ENCODE results near the gene MAP3K20. TPM values are rescaled to one million over a fixed set of nuclear protein-coding genes. Genes with fewer than 3 reads are reported as not detected.

MAP3K20 gene
- polyA plus RNA-seq, 1 of the 3 experiments (the other 2 are of a cell fraction) = 8.5 TPM

DNA sequence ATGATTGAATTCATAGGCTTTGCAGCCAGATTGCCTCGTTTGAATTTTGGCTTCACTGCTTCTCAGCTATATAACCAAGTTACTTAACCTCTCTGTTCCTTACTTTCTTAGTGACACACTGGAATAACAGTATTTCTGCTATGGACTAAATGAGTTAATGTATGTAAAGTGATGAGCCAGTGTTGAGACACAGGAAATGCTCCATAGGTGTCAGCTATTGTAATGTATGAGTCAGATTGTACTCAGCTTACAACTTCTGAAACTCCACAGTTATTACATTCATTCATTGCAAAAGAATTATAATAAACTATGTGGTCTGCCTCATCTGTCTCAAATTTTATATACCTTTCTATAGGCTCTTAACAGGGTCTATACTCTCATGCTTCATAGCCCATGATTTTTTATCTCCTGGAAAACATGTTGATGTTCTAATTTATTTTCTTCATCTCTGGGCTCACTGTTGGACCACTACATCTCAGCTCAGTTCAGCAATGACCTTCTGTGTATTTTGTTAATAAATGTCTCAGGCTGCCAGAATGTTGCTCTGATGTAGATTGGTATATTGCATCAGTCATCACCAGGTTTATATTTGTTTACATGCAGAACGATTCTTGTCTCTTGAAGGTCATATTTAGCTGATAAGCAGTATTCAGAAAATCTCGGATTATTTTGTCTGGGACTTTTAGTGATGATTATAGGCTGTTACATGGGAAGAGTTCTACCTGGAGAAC is 76.2 kb downstream of the MAP3K20 start (continued):
- TF ChIP-seq, protein P1, sequence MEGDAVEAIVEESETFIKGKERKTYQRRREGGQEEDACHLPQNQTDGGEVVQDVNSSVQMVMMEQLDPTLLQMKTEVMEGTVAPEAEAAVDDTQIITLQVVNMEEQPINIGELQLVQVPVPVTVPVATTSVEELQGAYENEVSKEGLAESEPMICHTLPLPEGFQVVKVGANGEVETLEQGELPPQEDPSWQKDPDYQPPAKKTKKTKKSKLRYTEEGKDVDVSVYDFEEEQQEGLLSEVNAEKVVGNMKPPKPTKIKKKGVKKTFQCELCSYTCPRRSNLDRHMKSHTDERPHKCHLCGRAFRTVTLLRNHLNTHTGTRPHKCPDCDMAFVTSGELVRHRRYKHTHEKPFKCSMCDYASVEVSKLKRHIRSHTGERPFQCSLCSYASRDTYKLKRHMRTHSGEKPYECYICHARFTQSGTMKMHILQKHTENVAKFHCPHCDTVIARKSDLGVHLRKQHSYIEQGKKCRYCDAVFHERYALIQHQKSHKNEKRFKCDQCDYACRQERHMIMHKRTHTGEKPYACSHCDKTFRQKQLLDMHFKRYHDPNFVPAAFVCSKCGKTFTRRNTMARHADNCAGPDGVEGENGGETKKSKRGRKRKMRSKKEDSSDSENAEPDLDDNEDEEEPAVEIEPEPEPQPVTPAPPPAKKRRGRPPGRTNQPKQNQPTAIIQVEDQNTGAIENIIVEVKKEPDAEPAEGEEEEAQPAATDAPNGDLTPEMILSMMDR (IDR thresholded peaks at IDR 0.05) = no peak
- TF ChIP-seq ZBTB33 (IDR thresholded peaks at IDR 0.05; ENCODE audit: borderline replicate concordance, low read depth) = no peak
- no peak for TF ChIP-seq NRF1 (IDR thresholded peaks at IDR 0.05; ENCODE audit: low read depth, low read length)
- TF ChIP-seq ELF1 (IDR thresholded peaks at IDR 0.05) = no peak
- TF ChIP-seq RFX5 (IDR thresholded peaks at IDR 0.05; ENCODE audit: low read length) = no peak
- peak; percentile 91 for TF ChIP-seq FOSL2 (IDR thresholded peaks at IDR 0.05; ENCODE audit: borderline replicate concordance, low read depth)
- TF ChIP-seq TAF1 (IDR thresholded peaks at IDR 0.05; ENCODE audit: borderline replicate concordance, low read depth, low read length) = no peak
- TF ChIP-seq EZH2phosphoT487 (IDR thresholded peaks at IDR 0.05; ENCODE audit: borderline replicate concordance, low read depth) = no peak
- TF ChIP-seq MXI1 (IDR thresholded peaks at IDR 0.05; ENCODE audit: low read depth, low read length) = no peak
- TF ChIP-seq USF2 (IDR thresholded peaks at IDR 0.05; ENCODE audit: borderline replicate concordance, low read depth, low read length) = no peak
- no peak for TF ChIP-seq MEF2A (IDR thresholded peaks at IDR 0.05; ENCODE audit: borderline replicate concordance, low read depth)
- TF ChIP-seq EP300 (IDR thresholded peaks at IDR 0.05; ENCODE audit: borderline replicate concordance in 1 of 2, low read depth in 1 of 2, low read length in 1 of 2) = peak in 1 of 2 experiments; percentile 66; a peak in 1 of 4 replicates
- peak; percentile 60; the same call in 1 of the 2 replicates for TF ChIP-seq FOXM1 (IDR thresholded peaks at IDR 0.05; ENCODE audit: low read depth)
- no peak for TF ChIP-seq TEAD4 (IDR thresholded peaks at IDR 0.05; ENCODE audit: borderline replicate concordance, insufficient read depth)
- peak; percentile 63; the same call in 1 of the 2 replicates for TF ChIP-seq TCF12 (IDR thresholded peaks at IDR 0.05)

GRCh38 chr2:173153301-173153885 is 77.7 kb downstream of the MAP3K20 start:
- no peak for DNase-seq
- Histone ChIP-seq H3K36me3 (replicated peaks in 1 of 2; ENCODE audit: control insufficient read depth in 1 of 2, insufficient read depth in 2 of 2, low read length in 1 of 2) (peaks cover 0 to 8% of the 10 kb centered on the region in 2 experiments), H3K9ac (no peak overlapping the region), H3K9me2 (no peaks in the 10 kb centered on the region), H3K27me3 (ENCODE audit: insufficient read depth) (no peaks in the 10 kb centered on the region), H3K4me1 (ENCODE audit: control insufficient read depth in 1 of 2, insufficient read depth in 2 of 2, low read depth in 1 of 2, low read length in 1 of 2) (peaks cover 2 to 42% of the 10 kb centered on the region in 2 experiments), H3K4me3 (ENCODE audit: low read depth in 2 of 2, low read length in 1 of 2) (no peak overlapping the region), H3K4me2 (no peak overlapping the region), H3K27ac (ENCODE audit: low read depth in 2 of 2, low read length in 1 of 2) (peak overlapping the region in 1 of 2 experiments; percentile 73; a peak in 1 of 4 replicates), H4K20me1 (ENCODE audit: insufficient read depth) (no peaks in the 10 kb centered on the region), H2AFZ (ENCODE audit: low read depth) (no peak overlapping the region), H3F3A (replicated peaks; ENCODE audit: insufficient read depth) (peaks cover 26% of the 10 kb centered on the region), H3K9me3 (no peaks in the 10 kb centered on the region), H3K79me2 (ENCODE audit: insufficient read depth) (peaks cover 62% of the 10 kb centered on the region)
- ChIA-PET CTCF (no interaction called here), POLR2A (no interaction called here)
- TF ChIP-seq NRF1 (IDR thresholded peaks at IDR 0.05; ENCODE audit: low read depth, low read length) (no peak), ELF1 (IDR thresholded peaks at IDR 0.05) (no peak), RAD21 (IDR thresholded peaks at IDR 0.05; ENCODE audit: low read length) (no peak), ZBTB33 (IDR thresholded peaks at IDR 0.05; ENCODE audit: borderline replicate concordance, low read depth) (no peak), GABPA (IDR thresholded peaks at IDR 0.05; ENCODE audit: low read depth) (no peak), SIN3A (IDR thresholded peaks at IDR 0.05; ENCODE audit: borderline replicate concordance, low read depth, low read length) (no peak), GATA2 (CRISPR knock-in tag; IDR thresholded peaks at IDR 0.05) (no peak)
- 78% methylated on average over 1 of the region's 1 CpG for WGBS (ENCODE audit: low lambda C conversion rate)

Data from SK-N-SH (cell line).